Measurements from ENCODE around the gene NPM3.

GRCh38 chr10:101827919-101828600, 44.8 kb upstream of the NPM3 start:
- TF ChIP-seq CTCF (IDR thresholded peaks at IDR 0.05) (no peak), POLR2A (IDR thresholded peaks at IDR 0.05) (no peak)
